IMR-90 (cell line): ENCODE results near the gene LUZP2.

Source experiments
- BHLHE40 ChIP-seq: fragments of 150-350 bp; IDR thresholded peaks from 2 replicates; pipeline ENCODE4 v1.6.1; 2016; ENCODE audit warnings: mild to moderate bottlenecking, low read depth, low read length
- RAD21 ChIP-seq: IDR thresholded peaks from 2 replicates; pipeline ENCODE4 v1.6.1; 2012; ENCODE audit warnings: low read length, improper control_type of control experiment
- RFX5 ChIP-seq: IDR thresholded peaks from 2 replicates; pipeline ENCODE4 v1.8.0; 2012; ENCODE audit warnings: low read depth, mild to moderate bottlenecking, low read length, moderate library complexity
- TF ChIP-seq, protein P1 (sequence below): conservative IDR thresholded peaks from 2 replicates; pipeline ENCODE4 v1.5.1; 2012; ENCODE audit warnings: mild to moderate bottlenecking, low read depth, low read length, improper control_type of control experiment
- TF ChIP-seq, protein P2 (sequence below): fragments of 150-350 bp; IDR thresholded peaks from 2 replicates; pipeline ENCODE4 v1.6.1; 2017; ENCODE audit warnings: mild to moderate bottlenecking, antibody characterized with exemption, low read length, low read depth

DNA sequence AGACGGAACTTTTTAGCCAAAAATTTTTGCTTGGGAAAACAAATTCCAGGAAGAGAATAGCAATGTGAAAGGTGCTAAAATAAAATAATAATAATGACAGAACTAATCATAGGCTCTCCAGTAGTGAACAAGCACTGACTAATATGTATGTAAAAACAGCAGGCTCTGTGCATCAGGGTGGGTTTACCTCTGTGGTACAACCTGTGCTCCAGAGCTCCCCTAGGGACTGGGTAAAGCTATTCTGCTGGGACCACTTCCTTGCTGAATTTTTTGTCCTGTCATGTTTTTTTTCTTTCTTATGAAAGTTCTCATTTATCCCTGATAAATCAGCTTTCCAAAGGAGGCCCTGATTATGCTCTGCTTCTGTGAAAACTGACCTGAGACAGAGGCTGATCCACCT lies 18.8 kb downstream of the LUZP2 start:
- TF ChIP-seq, protein P1, sequence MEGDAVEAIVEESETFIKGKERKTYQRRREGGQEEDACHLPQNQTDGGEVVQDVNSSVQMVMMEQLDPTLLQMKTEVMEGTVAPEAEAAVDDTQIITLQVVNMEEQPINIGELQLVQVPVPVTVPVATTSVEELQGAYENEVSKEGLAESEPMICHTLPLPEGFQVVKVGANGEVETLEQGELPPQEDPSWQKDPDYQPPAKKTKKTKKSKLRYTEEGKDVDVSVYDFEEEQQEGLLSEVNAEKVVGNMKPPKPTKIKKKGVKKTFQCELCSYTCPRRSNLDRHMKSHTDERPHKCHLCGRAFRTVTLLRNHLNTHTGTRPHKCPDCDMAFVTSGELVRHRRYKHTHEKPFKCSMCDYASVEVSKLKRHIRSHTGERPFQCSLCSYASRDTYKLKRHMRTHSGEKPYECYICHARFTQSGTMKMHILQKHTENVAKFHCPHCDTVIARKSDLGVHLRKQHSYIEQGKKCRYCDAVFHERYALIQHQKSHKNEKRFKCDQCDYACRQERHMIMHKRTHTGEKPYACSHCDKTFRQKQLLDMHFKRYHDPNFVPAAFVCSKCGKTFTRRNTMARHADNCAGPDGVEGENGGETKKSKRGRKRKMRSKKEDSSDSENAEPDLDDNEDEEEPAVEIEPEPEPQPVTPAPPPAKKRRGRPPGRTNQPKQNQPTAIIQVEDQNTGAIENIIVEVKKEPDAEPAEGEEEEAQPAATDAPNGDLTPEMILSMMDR = no peak
- TF ChIP-seq BHLHE40 (no peak), RAD21 (no peak), RFX5 (no peak)
- TF ChIP-seq, protein P2, sequence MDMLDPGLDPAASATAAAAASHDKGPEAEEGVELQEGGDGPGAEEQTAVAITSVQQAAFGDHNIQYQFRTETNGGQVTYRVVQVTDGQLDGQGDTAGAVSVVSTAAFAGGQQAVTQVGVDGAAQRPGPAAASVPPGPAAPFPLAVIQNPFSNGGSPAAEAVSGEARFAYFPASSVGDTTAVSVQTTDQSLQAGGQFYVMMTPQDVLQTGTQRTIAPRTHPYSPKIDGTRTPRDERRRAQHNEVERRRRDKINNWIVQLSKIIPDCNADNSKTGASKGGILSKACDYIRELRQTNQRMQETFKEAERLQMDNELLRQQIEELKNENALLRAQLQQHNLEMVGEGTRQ = no peak
